Adrenal gland (tissue), 12 donors: ENCODE data around the gene OGFOD2. TPM values are rescaled to one million over a fixed set of nuclear protein-coding genes. Genes with fewer than 3 reads are reported as not detected.
"Not testable (repeated sequence)": the region's sequence is repeated elsewhere in the genome, so short reads cannot be mapped to it uniquely, and the experiment has no call there.

Source experiments
- DNase-seq, 7 donors: peaks; one replicate each; pipeline ENCODE4 v3.0.0-alpha.2; 2019 to 2020
- H3K27ac ChIP-seq, 5 donors: fragments of 200-600 bp; sonication (generic) in 4 of 5; 1 replicate in 3 of 5; 2 replicates in 2 of 5; pipeline versions ENCODE4 v1.5.1 to v1.8.0; 2016 to 2020; ENCODE audit warnings: mild to moderate bottlenecking in 1 of 5
- H3K27me3 ChIP-seq: fragments of 200-600 bp; 2 replicates; pipeline ENCODE4 v1.8.0; 2021
- H3K36me3 ChIP-seq, 2 donors: fragments of 200-600 bp; replicated peaks in 1 of 2; 1 replicate in 1 of 2; 2 replicates in 1 of 2; pipeline versions ENCODE4 v1.5.1 to v1.8.0; 2018 to 2022
- H3K4me1 ChIP-seq, 2 donors: fragments of 200-600 bp; replicated peaks in 1 of 2; 1 replicate in 1 of 2; 2 replicates in 1 of 2; pipeline versions ENCODE4 v1.5.1 to v1.8.0; 2018 to 2021
- H3K4me3 ChIP-seq, 4 donors: fragments of 200-600 bp; sonication (generic) in 3 of 4; one replicate each; pipeline ENCODE4 v1.5.1; 2016 to 2018
- H3K9me3 ChIP-seq, 3 donors: fragments of 200-600 bp; sonication (generic) in 1 of 3; replicated peaks in 1 of 3; 1 replicate in 2 of 3; 2 replicates in 1 of 3; pipeline versions ENCODE4 v1.5.1 to v1.8.0; 2016 to 2021
- CTCF ChIP-seq, 6 experiments: fragments of 450-650 bp in 4 of 6; fragments of 200-600 bp in 2 of 6; sonication (generic) in 1 of 6; IDR thresholded peaks; 1 replicate in 5 of 6; 2 replicates in 1 of 6; pipeline versions ENCODE4 v1.5.1 to v1.8.0; 2016 to 2021; ENCODE audit warnings: antibody characterized with exemption in 6 of 6, mild to moderate bottlenecking in 2 of 6, moderate library complexity in 1 of 6
- POLR2A ChIP-seq, 2 donors: fragments of 450-650 bp; IDR thresholded peaks; one replicate each; pipeline ENCODE4 v1.6.1; 2017; ENCODE audit warnings: antibody characterized with exemption in 2 of 2, mild to moderate bottlenecking in 2 of 2, moderate library complexity in 1 of 2
- WGBS, 4 donors: extraction: QIAGEN DNeasy Blood & Tissue Kit in 2 of 4; methylation state at CpG; one replicate each; pipeline versions ENCODE4 v1.1.5 to v1.1.7; 2013 to 2017; 5-methylcytosine and 5-hydroxymethylcytosine counted together
- intact Hi-C, 2 donors: fragments of 100-400 bp; cut with DNase I; formaldehyde crosslinking; loops; one replicate each; pipeline versions ENCODE4 v1.14.1 to v1.15.0; 2022 to 2023
- polyA plus RNA-seq, 3 donors: library from polyadenylated mRNA; stranded (reverse); fragments of 200-250 nt in 2 of 3; fragments of 350-450 nt in 1 of 3; fragmentation: Illumina TruSeq in 1 of 3; extraction: RNeasy Lipid Tissue Mini Kit (QIAGEN cat#74804) in 1 of 3; gene quantifications; one replicate each; pipeline ENCODE4 v1.2.3, GENCODE V29; 2013 to 2014
- total RNA-seq, 9 donors: library from RNA; depleted of rRNA in 4 of 9; stranded (reverse); fragments of >200 nt in 4 of 9; fragments of 120-200 nt in 1 of 9; fragmentation: NEBNext Ultra II Directional in 1 of 9; extraction: Animal tissue kit (Norgen Biotek cat#: 25700) in 1 of 9; gene quantifications; one replicate each; pipeline versions ENCODE4 v1.1.0 to v1.2.4, GENCODE V29; 2013 to 2023
- donor health status: healthy with polysubstance abuse.
- donor health status: Bipolar disorder and iron deficiency.
- donor health status: DM: yes; HTN: yes; CAD: no.
- donor health status: DM: no; HTN: no; CAD: no.
- donor health status: DM: no; HTN: no; CAD: no.
- donor health status: DM: yes; HTN: yes; CAD: no.

The OGFOD2 gene
- total and polyA plus RNA-seq, 12 donors: 6.2 to 44.8 (median 20.3) TPM

- DNase-seq: no peak
- 87 to 100% (median 90%) methylated on average over 1 of the region's 1 CpG for WGBS, 4 donors
- intact Hi-C loops: no loop called here
- no peaks in the 10 kb centered on the region for H3K27me3 ChIP-seq
- H3K36me3 ChIP-seq: peaks cover 0 to 35% of the 10 kb centered on the region in 2 donors
- TF ChIP-seq CTCF (IDR thresholded peaks at IDR 0.05): no peak
- TF ChIP-seq POLR2A (IDR thresholded peaks at IDR 0.05): no peak
- H3K9me3 ChIP-seq: no peaks in the 10 kb centered on the region
- H3K27ac ChIP-seq: no peak overlapping the region
- H3K4me1 ChIP-seq: peaks cover 0 to 4% of the 10 kb centered on the region in 2 donors
- H3K4me3 ChIP-seq: no peak overlapping the region
Observed at GRCh38 chr12:123010110-123010509, 35.1 kb downstream of the OGFOD2 start.

GRCh38 chr12:123010681-123011080 lies 35.6 kb downstream of the OGFOD2 start:
- Histone ChIP-seq H3K4me3 (no peak overlapping the region), H3K4me1 (peaks cover 0 to 4% of the 10 kb centered on the region in 2 donors), H3K9me3 (no peaks in the 10 kb centered on the region), H3K27me3 (no peaks in the 10 kb centered on the region), H3K36me3 (peaks cover 0 to 33% of the 10 kb centered on the region in 2 donors), H3K27ac (no peak overlapping the region)
- TF ChIP-seq CTCF (IDR thresholded peaks at IDR 0.05): no peak
- TF ChIP-seq POLR2A (IDR thresholded peaks at IDR 0.05): no peak
- no peak for DNase-seq
- intact Hi-C loops: no loop called here
- 89 to 94% (median 91%) methylated on average over 4 of the region's 4 CpGs for WGBS, 4 donors

GRCh38 chr12:123011701-123012100 lies 36.7 kb downstream of the OGFOD2 start:
- H3K27me3 ChIP-seq: no peaks in the 10 kb centered on the region
- H3K4me3 ChIP-seq: no peak overlapping the region
- intact Hi-C loops: no loop called here
- H3K27ac ChIP-seq: no peak overlapping the region
- no peak for DNase-seq
- 76 to 88% (median 85%) methylated on average over 5 to 6 of the region's 6 CpGs for WGBS, 4 donors
- H3K36me3 ChIP-seq: peaks cover 0 to 33% of the 10 kb centered on the region in 2 donors
- no peak for TF ChIP-seq CTCF (IDR thresholded peaks at IDR 0.05)
- TF ChIP-seq POLR2A (IDR thresholded peaks at IDR 0.05): no peak
- no peaks in the 10 kb centered on the region for H3K9me3 ChIP-seq
- H3K4me1 ChIP-seq: peaks cover 0 to 4% of the 10 kb centered on the region in 2 donors

- peaks cover 0 to 4% of the 10 kb centered on the region in 2 donors for H3K4me1 ChIP-seq
- peaks cover 0 to 16% of the 10 kb centered on the region in 2 donors for H3K36me3 ChIP-seq
- peak in 3 of 7 donors; percentile 44 to 52 (median 50) for DNase-seq
- TF ChIP-seq POLR2A (IDR thresholded peaks at IDR 0.05) (no peak), CTCF (IDR thresholded peaks at IDR 0.05) (no peak)
- intact Hi-C loops: no loop called here
- H3K9me3 ChIP-seq: no peaks in the 10 kb centered on the region
- H3K4me3 ChIP-seq: no peak overlapping the region
- WGBS, 4 donors: 86 to 95% (median 93%) methylated on average over 11 to 19 of the region's 19 CpGs
- H3K27ac ChIP-seq: peak overlapping the region in 1 of 5 donors; percentile 1
- no peaks in the 10 kb centered on the region for H3K27me3 ChIP-seq
Observed at GRCh38 chr12:123013185-123014095, 38.4 kb downstream of the OGFOD2 start.

- H3K9me3 ChIP-seq, H3K27me3 ChIP-seq, H3K4me1 ChIP-seq, intact Hi-C loops, H3K27ac ChIP-seq, H3K4me3 ChIP-seq, DNase-seq, H3K36me3 ChIP-seq: not testable (repeated sequence)
- WGBS, 4 donors: 96 to 99% (median 98%) methylated on average over 4 of the region's 4 CpGs
Observed at GRCh38 chr12:123014473-123014872, 39.4 kb downstream of the OGFOD2 start.
